ENCODE data around the gene SV2C. TPM values are rescaled to one million over a fixed set of nuclear protein-coding genes. Genes with fewer than 3 reads are reported as not detected.
"Not testable (repeated sequence)": the region's sequence is repeated elsewhere in the genome, so short reads cannot be mapped to it uniquely, and the experiment has no call there.

The SV2C gene, protein sequence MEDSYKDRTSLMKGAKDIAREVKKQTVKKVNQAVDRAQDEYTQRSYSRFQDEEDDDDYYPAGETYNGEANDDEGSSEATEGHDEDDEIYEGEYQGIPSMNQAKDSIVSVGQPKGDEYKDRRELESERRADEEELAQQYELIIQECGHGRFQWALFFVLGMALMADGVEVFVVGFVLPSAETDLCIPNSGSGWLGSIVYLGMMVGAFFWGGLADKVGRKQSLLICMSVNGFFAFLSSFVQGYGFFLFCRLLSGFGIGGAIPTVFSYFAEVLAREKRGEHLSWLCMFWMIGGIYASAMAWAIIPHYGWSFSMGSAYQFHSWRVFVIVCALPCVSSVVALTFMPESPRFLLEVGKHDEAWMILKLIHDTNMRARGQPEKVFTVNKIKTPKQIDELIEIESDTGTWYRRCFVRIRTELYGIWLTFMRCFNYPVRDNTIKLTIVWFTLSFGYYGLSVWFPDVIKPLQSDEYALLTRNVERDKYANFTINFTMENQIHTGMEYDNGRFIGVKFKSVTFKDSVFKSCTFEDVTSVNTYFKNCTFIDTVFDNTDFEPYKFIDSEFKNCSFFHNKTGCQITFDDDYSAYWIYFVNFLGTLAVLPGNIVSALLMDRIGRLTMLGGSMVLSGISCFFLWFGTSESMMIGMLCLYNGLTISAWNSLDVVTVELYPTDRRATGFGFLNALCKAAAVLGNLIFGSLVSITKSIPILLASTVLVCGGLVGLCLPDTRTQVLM
- not detected in 2 replicates for total RNA-seq

GRCh38 chr5:76082772-76083554 lies at the start of gene SV2C:
Gene SV2C (plus strand): TSS chr5:76083383. CDS start chr5:76131751, 48,368 bp downstream.
- DNase-seq (ENCODE audit: low read depth, low spot score), result no peak

DNA sequence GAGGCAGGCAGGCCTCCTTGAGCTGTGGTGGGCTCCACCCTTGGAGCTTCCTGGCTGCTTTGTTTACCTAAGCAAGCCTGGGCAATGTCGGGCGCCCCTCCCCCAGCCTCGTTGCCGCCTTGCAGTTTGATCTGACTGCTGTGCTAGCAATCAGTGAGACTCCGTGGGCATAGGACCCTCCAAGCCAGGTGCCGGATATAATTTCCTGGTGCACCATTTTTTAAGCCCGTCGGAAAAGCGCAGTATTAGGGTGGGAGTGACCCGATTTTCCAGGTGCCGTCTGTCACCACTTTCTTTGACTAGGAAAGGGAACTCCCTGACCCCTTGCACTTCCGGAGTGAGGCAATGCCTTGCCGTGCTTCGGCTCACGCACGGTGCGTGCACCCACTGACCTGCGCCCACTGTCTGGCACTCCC lies 45.4 kb upstream of the SV2C start:
- not testable (repeated sequence) for DNase-seq (ENCODE audit: low read depth, low spot score)

GRCh38 chr5:76038212-76038611 lies 45.0 kb upstream of the SV2C start:
- no peak for DNase-seq (ENCODE audit: low read depth, low spot score)

GRCh38 chr5:76040806-76041205 lies 42.4 kb upstream of the SV2C start:
- no peak for DNase-seq (ENCODE audit: low read depth, low spot score)

DNA sequence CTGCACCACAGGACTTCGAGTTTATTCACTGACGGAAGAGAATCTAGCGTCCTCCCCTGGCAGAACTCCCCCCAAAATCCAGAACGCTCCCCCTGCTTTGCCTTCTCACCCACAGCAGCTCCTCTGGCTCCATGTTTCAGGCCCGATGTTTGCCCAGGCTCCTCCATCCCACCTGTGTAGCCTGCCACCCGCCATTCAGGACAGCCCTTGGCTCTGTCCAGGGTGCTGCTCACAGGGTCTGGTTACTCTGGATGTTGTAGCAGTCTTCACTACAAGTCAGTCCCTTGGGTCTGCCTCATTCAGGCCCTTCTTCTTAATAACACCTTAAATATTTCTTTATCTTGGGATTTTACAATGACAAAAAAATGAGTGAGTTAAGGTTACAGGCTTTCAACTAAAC lies 41.3 kb upstream of the SV2C start:
- DNase-seq (ENCODE audit: low read depth, low spot score), result no peak

GRCh38 chr5:76046741-76047140 lies 36.4 kb upstream of the SV2C start:
- no peak for DNase-seq (ENCODE audit: low read depth, low spot score)

DNA sequence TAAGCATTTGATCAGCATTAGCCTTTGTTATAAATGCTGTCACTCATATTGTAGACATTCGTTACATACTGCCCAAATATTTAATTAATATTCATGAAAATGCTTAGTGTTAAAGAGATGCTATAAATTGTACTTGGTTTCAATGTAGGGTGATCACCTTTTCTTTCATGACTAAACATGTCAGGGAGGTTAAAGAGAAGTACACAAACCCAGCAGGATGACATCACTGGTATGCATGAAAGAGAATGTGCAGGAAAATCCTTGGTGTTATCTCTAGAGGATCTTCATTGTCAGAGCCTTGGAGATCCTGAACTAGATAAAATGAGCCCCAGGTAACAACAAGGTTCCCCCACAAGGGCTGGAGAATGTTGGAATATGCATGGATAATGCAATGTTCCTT lies 33.0 kb upstream of the SV2C start:
- DNase-seq (ENCODE audit: low read depth, low spot score), result no peak

GRCh38 chr5:76062502-76063041 lies 20.6 kb upstream of the SV2C start:
- no peak for DNase-seq (ENCODE audit: low read depth, low spot score)

- DNase-seq (ENCODE audit: low read depth, low spot score), result no peak
Observed at GRCh38 chr5:76065258-76065657, 17.9 kb upstream of the SV2C start.

GRCh38 chr5:76069061-76069735 lies 14.0 kb upstream of the SV2C start:
- DNase-seq (ENCODE audit: low read depth, low spot score), result no peak

- DNase-seq (ENCODE audit: low read depth, low spot score), result no peak
Observed at GRCh38 chr5:76074487-76075065, 8.6 kb upstream of the SV2C start.

GRCh38 chr5:76081811-76082771 lies 1.1 kb upstream of the SV2C start:
- no peak for DNase-seq (ENCODE audit: low read depth, low spot score)

- DNase-seq (ENCODE audit: low read depth, low spot score), result no peak
Observed at GRCh38 chr5:76083555-76084495, 642 bp downstream of the SV2C start.

DNA sequence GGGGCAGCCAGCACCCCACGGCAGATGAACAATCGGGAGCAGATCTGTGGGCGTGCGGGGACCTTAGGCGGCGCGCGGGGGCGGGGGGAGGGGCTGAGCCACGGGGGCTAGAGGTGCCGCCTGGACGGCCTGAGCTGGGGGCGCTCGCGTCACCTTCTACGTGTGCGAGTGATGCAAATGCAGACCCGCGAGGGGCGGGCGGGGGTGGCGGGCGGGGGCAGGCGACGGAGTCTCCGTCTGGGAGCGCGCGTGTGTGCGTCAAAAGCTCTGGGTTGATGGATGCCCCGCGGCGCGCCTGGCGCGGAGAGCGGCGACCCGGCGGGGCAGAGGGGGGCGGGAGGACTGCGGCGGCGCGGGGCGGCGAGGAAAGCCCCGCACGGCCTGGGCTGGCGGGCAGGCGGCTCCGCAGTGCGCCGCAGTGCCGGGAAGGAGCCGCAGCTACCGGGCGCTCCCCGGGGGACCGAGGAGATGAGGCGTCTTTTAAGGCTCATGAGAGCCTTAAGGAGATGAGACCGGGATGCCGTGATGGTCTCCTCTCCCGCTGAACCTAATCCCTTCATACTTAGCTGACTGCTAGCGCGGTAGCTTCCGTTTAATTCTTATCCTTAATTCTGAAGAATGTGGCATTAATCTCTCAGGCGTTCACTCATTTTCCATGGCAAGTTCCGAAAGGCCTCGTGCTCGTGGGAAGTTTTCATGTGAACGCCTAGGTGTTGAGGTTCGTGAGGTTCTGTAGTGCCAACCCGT lies 1.5 kb downstream of the SV2C start:
- no peak for DNase-seq (ENCODE audit: low read depth, low spot score)

DNA sequence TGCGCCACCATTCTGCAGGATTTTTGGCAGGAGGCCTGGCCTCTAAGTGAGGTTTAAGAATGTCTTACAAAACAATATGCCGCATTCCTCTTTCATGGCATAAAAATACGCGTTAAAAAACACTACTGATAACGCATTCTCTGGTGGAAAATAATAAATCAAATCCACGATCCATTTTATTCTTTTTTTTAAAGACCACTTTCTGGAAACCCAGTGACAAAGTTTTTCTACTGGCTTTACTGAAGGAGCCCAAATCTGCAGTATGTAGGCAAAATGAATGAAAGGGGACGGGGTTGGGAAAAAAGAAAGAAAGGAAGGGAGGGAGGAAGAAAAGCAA lies 2.0 kb downstream of the SV2C start:
- no peak for DNase-seq (ENCODE audit: low read depth, low spot score)

- DNase-seq (ENCODE audit: low read depth, low spot score), result no peak
Observed at GRCh38 chr5:76086095-76086494, 2.9 kb downstream of the SV2C start.

DNA sequence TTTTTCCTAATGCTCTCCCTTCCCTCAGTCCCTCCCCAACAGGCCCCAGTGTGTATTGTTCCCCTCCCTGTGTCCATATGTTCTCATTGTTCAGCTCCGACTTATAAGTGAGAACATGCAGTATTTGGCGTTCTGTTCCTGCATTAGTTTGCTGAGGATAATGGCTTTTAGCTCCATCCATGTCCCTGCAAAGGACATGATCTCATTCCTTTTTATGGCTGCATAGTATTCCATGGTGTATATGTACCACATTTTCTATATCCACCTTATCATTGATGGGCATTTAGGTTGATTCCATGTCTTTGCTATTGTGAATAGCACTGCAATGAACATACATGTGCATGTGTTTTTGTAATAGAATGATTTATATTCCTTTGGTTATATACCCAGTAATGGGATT lies 6.0 kb downstream of the SV2C start:
- not testable (repeated sequence) for DNase-seq (ENCODE audit: low read depth, low spot score)

- no peak for DNase-seq (ENCODE audit: low read depth, low spot score)
Observed at GRCh38 chr5:76091351-76091750, 8.2 kb downstream of the SV2C start.

Data from pulmonary artery endothelial cell (primary cell).